Erythroblast (primary cell): Measurements from ENCODE around the gene SLC24A3.

Experiments used
- GATA1 ChIP-seq: IDR thresholded peaks from 2 replicates; pipeline ENCODE4 v1.6.1; 2011; ENCODE audit warnings: low read depth, mild to moderate bottlenecking, control low read depth, low read length, moderate library complexity
- POLR2A ChIP-seq: IDR thresholded peaks from 2 replicates; pipeline ENCODE4 v1.6.1; 2011; ENCODE audit warnings: mild to moderate bottlenecking, low read length

- TF ChIP-seq POLR2A (no peak), GATA1 (no peak)
Observed at GRCh38 chr20:19170148-19170547, 42.3 kb upstream of the SLC24A3 start.
